Mesendoderm (in vitro differentiated cells): Measurements from ENCODE around the gene PRSS2.

Experiments
- DNase-seq: peaks from one replicate; pipeline ENCODE4 v3.0.0; 2013
- H2AK5ac ChIP-seq: 2 replicates; pipeline ENCODE4 v1.6.1; 2013; ENCODE audit warnings: low read length, inconsistent platforms
- H2BK120ac ChIP-seq: 2 replicates; pipeline ENCODE4 v1.6.1; 2013; ENCODE audit warnings: low read depth, mild to moderate bottlenecking, low read length, moderate library complexity, mixed read lengths
- H2BK15ac ChIP-seq: replicated peaks from 2 replicates; pipeline ENCODE4 v1.6.1; 2013; ENCODE audit warnings: low read depth, mild to moderate bottlenecking, moderate library complexity
- H2BK5ac ChIP-seq: 2 replicates; pipeline ENCODE4 v1.6.1; 2013; ENCODE audit warnings: low read length, inconsistent platforms
- H3K18ac ChIP-seq: 2 replicates; pipeline ENCODE4 v1.6.1; 2013; ENCODE audit warnings: mild to moderate bottlenecking, low read length, mixed read lengths
- H3K23ac ChIP-seq: one replicate; pipeline ENCODE4 v1.6.1; 2013; ENCODE audit warnings: low read length
- H3K27ac ChIP-seq: 2 replicates; pipeline ENCODE4 v1.5.1; 2013; ENCODE audit warnings: low read depth, mild to moderate bottlenecking, inconsistent platforms, low read length, moderate library complexity
- H3K27me3 ChIP-seq: 2 replicates; pipeline ENCODE4 v1.6.1; 2013; ENCODE audit warnings: low read length, control low read depth, mild to moderate bottlenecking, inconsistent platforms; ENCODE audit not compliant: insufficient read depth, poor library complexity
- H3K36me3 ChIP-seq: 2 replicates; pipeline ENCODE4 v1.6.1; 2013; ENCODE audit warnings: low read length, inconsistent platforms; ENCODE audit not compliant: control insufficient read depth, insufficient read depth
- H3K4ac ChIP-seq: one replicate; pipeline ENCODE4 v1.6.1; 2013; ENCODE audit warnings: low read depth, mild to moderate bottlenecking, low read length, moderate library complexity
- H3K4me1 ChIP-seq: 2 replicates; pipeline ENCODE4 v1.6.1; 2013; ENCODE audit warnings: low read depth, low read length, inconsistent platforms; ENCODE audit not compliant: control insufficient read depth
- H3K4me2 ChIP-seq: 2 replicates; pipeline ENCODE4 v1.6.1; 2013; ENCODE audit warnings: low read length
- H3K4me3 ChIP-seq: 2 replicates; pipeline ENCODE4 v1.5.1; 2013; ENCODE audit warnings: mild to moderate bottlenecking, low read length
- H3K56ac ChIP-seq: one replicate; pipeline ENCODE4 v1.6.1; 2013; ENCODE audit warnings: low read length
- H3K79me1 ChIP-seq: 2 replicates; pipeline ENCODE4 v1.6.1; 2013; ENCODE audit warnings: low read length, inconsistent platforms
- H3K79me2 ChIP-seq: 2 replicates; pipeline ENCODE4 v1.6.1; 2013; ENCODE audit warnings: mild to moderate bottlenecking, low read length; ENCODE audit not compliant: control insufficient read depth, insufficient read depth
- H3K9ac ChIP-seq: 2 replicates; pipeline ENCODE4 v1.6.1; 2013; ENCODE audit warnings: low read length, inconsistent platforms
- H4K5ac ChIP-seq: one replicate; pipeline ENCODE4 v1.6.1; 2013; ENCODE audit warnings: low read length
- H4K8ac ChIP-seq: one replicate; pipeline ENCODE4 v1.6.1; 2013; ENCODE audit warnings: low read depth, mild to moderate bottlenecking, control low read depth, low read length, moderate library complexity
- WGBS: extraction: QIAGEN DNeasy Blood & Tissue Kit; methylation state at CpG from one replicate; pipeline ENCODE4 v1.1.7; 2013; ENCODE audit warnings: low lambda C conversion rate, missing lambda C conversion rate; ENCODE audit not compliant: insufficient coverage; ENCODE audit errors: extremely low coverage; 5-methylcytosine and 5-hydroxymethylcytosine counted together

Gene PRSS2

GRCh38 chr7:142772051-142772450 is 1.3 kb downstream of the PRSS2 start:
- Histone ChIP-seq H4K5ac (no peak overlapping the region), H3K18ac (no peak overlapping the region)

GRCh38 chr7:142772673-142773072 is 1.9 kb downstream of the PRSS2 start:
- H2BK120ac ChIP-seq = no peak overlapping the region
- H3K23ac ChIP-seq = no peak overlapping the region
- H3K4ac ChIP-seq = no peak overlapping the region
- no peak overlapping the region for H2AK5ac ChIP-seq
- H3K4me1 ChIP-seq = peaks cover 6% of the 10 kb centered on the region
- no peak overlapping the region for H4K5ac ChIP-seq
- H3K79me2 ChIP-seq = no peaks in the 10 kb centered on the region
- H2BK15ac ChIP-seq = no peak overlapping the region
- H3K27me3 ChIP-seq = no peaks in the 10 kb centered on the region
- no peak overlapping the region for H3K56ac ChIP-seq
- no peak overlapping the region for H3K4me3 ChIP-seq
- H3K18ac ChIP-seq = no peak overlapping the region
- H3K36me3 ChIP-seq = no peaks in the 10 kb centered on the region
- H2BK5ac ChIP-seq = no peak overlapping the region
- DNase-seq = no peak
- H3K79me1 ChIP-seq = no peaks in the 10 kb centered on the region
- no peak overlapping the region for H3K27ac ChIP-seq
- H3K4me2 ChIP-seq = no peak overlapping the region
- H3K9ac ChIP-seq = no peak overlapping the region
- no peak overlapping the region for H4K8ac ChIP-seq

More at GRCh38 chr7:142772051-142772450, 1.3 kb downstream of the PRSS2 start:
- Histone ChIP-seq H3K27me3 (no peaks in the 10 kb centered on the region), H3K4me1 (peaks cover 6% of the 10 kb centered on the region), H2AK5ac (no peak overlapping the region), H3K36me3 (no peaks in the 10 kb centered on the region), H3K23ac (no peak overlapping the region), H4K8ac (no peak overlapping the region), H2BK5ac (no peak overlapping the region), H2BK15ac (no peak overlapping the region), H3K79me1 (no peaks in the 10 kb centered on the region), H3K27ac (no peak overlapping the region), H2BK120ac (no peak overlapping the region), H3K9ac (no peak overlapping the region), H3K4me3 (no peak overlapping the region), H3K4me2 (no peak overlapping the region), H3K4ac (no peak overlapping the region), H3K56ac (no peak overlapping the region), H3K79me2 (no peaks in the 10 kb centered on the region)
- WGBS = no CpG with 5 or more reads among the region's 6 CpGs
- DNase-seq = no peak

GRCh38 chr7:142773230-142773629 is 2.5 kb downstream of the PRSS2 start:
- H3K27ac ChIP-seq = no peak overlapping the region
- no peak overlapping the region for H4K5ac ChIP-seq
- H3K79me2 ChIP-seq = no peaks in the 10 kb centered on the region
- H2BK5ac ChIP-seq = no peak overlapping the region
- H3K4me2 ChIP-seq = no peak overlapping the region
- H4K8ac ChIP-seq = no peak overlapping the region
- WGBS = no CpG with 5 or more reads among the region's 12 CpGs
- no peaks in the 10 kb centered on the region for H3K36me3 ChIP-seq
- H3K9ac ChIP-seq = no peak overlapping the region
- no peak overlapping the region for H2BK15ac ChIP-seq
- no peak overlapping the region for H2BK120ac ChIP-seq
- peaks cover 6% of the 10 kb centered on the region for H3K4me1 ChIP-seq
- DNase-seq = no peak
- no peaks in the 10 kb centered on the region for H3K79me1 ChIP-seq
- no peak overlapping the region for H3K4ac ChIP-seq
- H3K27me3 ChIP-seq = no peaks in the 10 kb centered on the region
- no peak overlapping the region for H2AK5ac ChIP-seq
- no peak overlapping the region for H3K23ac ChIP-seq
- H3K18ac ChIP-seq = no peak overlapping the region
- H3K56ac ChIP-seq = no peak overlapping the region
- no peak overlapping the region for H3K4me3 ChIP-seq

- Histone ChIP-seq H3K27me3 (no peaks in the 10 kb centered on the region), H3K79me2 (no peaks in the 10 kb centered on the region), H3K18ac (no peak overlapping the region), H4K8ac (no peak overlapping the region), H3K79me1 (no peaks in the 10 kb centered on the region), H3K56ac (no peak overlapping the region), H3K4me2 (no peak overlapping the region), H2AK5ac (no peak overlapping the region), H3K4me3 (no peak overlapping the region), H3K27ac (no peak overlapping the region), H3K4me1 (peaks cover 6% of the 10 kb centered on the region), H2BK120ac (no peak overlapping the region), H2BK5ac (no peak overlapping the region), H3K9ac (no peak overlapping the region), H3K36me3 (no peaks in the 10 kb centered on the region), H3K23ac (no peak overlapping the region), H3K4ac (no peak overlapping the region), H2BK15ac (no peak overlapping the region), H4K5ac (no peak overlapping the region)
- no CpG with 5 or more reads among the region's 4 CpGs for WGBS
- DNase-seq = no peak
Measured at GRCh38 chr7:142773937-142774744, 3.4 kb downstream of the PRSS2 start.

GRCh38 chr7:142774826-142775225 is 4.1 kb downstream of the PRSS2 start:
- no peak for DNase-seq
- WGBS = no CpG with 5 or more reads among the region's 8 CpGs

More at GRCh38 chr7:142774826-142775225, 4.1 kb downstream of the PRSS2 start:
- no peak overlapping the region for H3K18ac ChIP-seq
- peaks cover 6% of the 10 kb centered on the region for H3K4me1 ChIP-seq
- H3K79me2 ChIP-seq = no peaks in the 10 kb centered on the region
- H2BK5ac ChIP-seq = no peak overlapping the region
- no peak overlapping the region for H4K5ac ChIP-seq
- no peak overlapping the region for H3K27ac ChIP-seq
- H3K4me2 ChIP-seq = no peak overlapping the region
- no peak overlapping the region for H2AK5ac ChIP-seq
- H2BK120ac ChIP-seq = no peak overlapping the region
- H3K9ac ChIP-seq = no peak overlapping the region
- no peak overlapping the region for H4K8ac ChIP-seq
- H3K79me1 ChIP-seq = no peaks in the 10 kb centered on the region
- no peak overlapping the region for H3K4me3 ChIP-seq
- H3K23ac ChIP-seq = no peak overlapping the region
- no peak overlapping the region for H3K56ac ChIP-seq
- no peaks in the 10 kb centered on the region for H3K27me3 ChIP-seq
- H3K36me3 ChIP-seq = no peaks in the 10 kb centered on the region
- H3K4ac ChIP-seq = no peak overlapping the region
- no peak overlapping the region for H2BK15ac ChIP-seq
